Neural cell (in vitro differentiated cells): ENCODE measurements around the gene CBFA2T3. TPM values are rescaled to one million over a fixed set of nuclear protein-coding genes. Genes with fewer than 3 reads are reported as not detected.

ENCODE experiments used
- H2AFZ ChIP-seq: fragments of 200-600, 300-800 bp; sonication (generic), shearing (Covaris generic); 2 replicates; pipeline ENCODE4 v1.6.0; 2014; ENCODE audit warnings: low read depth, mild to moderate bottlenecking, antibody characterized with exemption, low read length, moderate library complexity
- H3F3A ChIP-seq: fragments of 200-600 bp; shearing (Covaris generic); 2 replicates; pipeline ENCODE4 v1.6.1; 2016; ENCODE audit warnings: mild to moderate bottlenecking, moderate library complexity, mixed read lengths, antibody characterized with exemption, low read length; ENCODE audit not compliant: insufficient read depth, poor library complexity, severe bottlenecking
- H3K27ac ChIP-seq: fragments of 200-600, 300-800 bp; sonication (generic), shearing (Covaris generic); 2 replicates; pipeline ENCODE4 v1.5.1; 2014; ENCODE audit warnings: mild to moderate bottlenecking, low read length, moderate library complexity
- H3K27me3 ChIP-seq: fragments of 300-800, 200-600 bp; sonication (generic), shearing (Covaris generic); 2 replicates; pipeline ENCODE4 v1.6.0; 2014; ENCODE audit warnings: mild to moderate bottlenecking, low read depth, low read length, moderate library complexity; ENCODE audit not compliant: insufficient read depth
- H3K36me3 ChIP-seq: fragments of 300-800, 200-600 bp; sonication (generic), shearing (Covaris generic); 2 replicates; pipeline ENCODE4 v1.5.1; 2014; ENCODE audit warnings: mild to moderate bottlenecking, antibody characterized with exemption, low read length, moderate library complexity; ENCODE audit not compliant: insufficient read depth
- H3K4me2 ChIP-seq: fragments of 300-800, 200-600 bp; sonication (generic), shearing (Covaris generic); 2 replicates; pipeline ENCODE4 v1.6.0; 2014; ENCODE audit warnings: mild to moderate bottlenecking, low read length
- H3K4me3 ChIP-seq: fragments of 300-800, 200-600 bp; sonication (generic), shearing (Covaris generic); 2 replicates; pipeline ENCODE4 v1.5.1; 2014; ENCODE audit warnings: mild to moderate bottlenecking, low read length, moderate library complexity
- H3K79me2 ChIP-seq: fragments of 200-600 bp; shearing (Covaris generic); replicated peaks from 2 replicates; pipeline ENCODE4 v1.6.0; 2014; ENCODE audit warnings: mild to moderate bottlenecking, low read length, moderate library complexity; ENCODE audit not compliant: insufficient read depth
- H3K9ac ChIP-seq: fragments of 300-800, 200-600 bp; sonication (generic), shearing (Covaris generic); 2 replicates; pipeline ENCODE4 v1.6.1; 2016; ENCODE audit warnings: mild to moderate bottlenecking, low read length, mixed read lengths
- H3K9me2 ChIP-seq: fragments of 200-600 bp; shearing (Covaris generic); 2 replicates; pipeline ENCODE4 v1.6.1; 2016; ENCODE audit warnings: mild to moderate bottlenecking, low read length, mixed read lengths; ENCODE audit not compliant: insufficient read depth
- H3K9me3 ChIP-seq: fragments of 200-600, 300-800 bp; sonication (generic), shearing (Covaris generic); 2 replicates; pipeline ENCODE4 v1.6.1; 2016; ENCODE audit warnings: mild to moderate bottlenecking, mixed run types, low read length, moderate library complexity, mixed read lengths
- H4K20me1 ChIP-seq: fragments of 200-600 bp; shearing (Covaris generic); 2 replicates; pipeline ENCODE4 v1.6.1; 2016; ENCODE audit warnings: mild to moderate bottlenecking, mixed run types; ENCODE audit not compliant: insufficient read depth
- CTCF ChIP-seq: fragments of 450-650 bp; IDR thresholded peaks from 2 replicates; pipeline ENCODE4 v1.5.1; 2014; ENCODE audit warnings: antibody characterized with exemption, mild to moderate bottlenecking, moderate library complexity; ENCODE audit not compliant: poor library complexity, severe bottlenecking
- EP300 ChIP-seq: fragments of 450-650 bp; conservative IDR thresholded peaks from 2 replicates; pipeline ENCODE4 v1.6.1; 2014; ENCODE audit warnings: antibody characterized with exemption, mild to moderate bottlenecking, moderate library complexity; ENCODE audit not compliant: poor library complexity, severe bottlenecking
- EZH2 ChIP-seq: fragments of 200-600, 300-800 bp; shearing (Covaris generic), sonication (generic); IDR thresholded peaks from 2 replicates; pipeline ENCODE4 v1.6.1; 2014; ENCODE audit warnings: antibody characterized with exemption, low read length, borderline replicate concordance, mild to moderate bottlenecking; ENCODE audit not compliant: insufficient read depth, poor library complexity, severe bottlenecking
- MXI1 ChIP-seq: fragments of 450-650 bp; conservative IDR thresholded peaks from 2 replicates; pipeline ENCODE4 v1.6.1; 2014; ENCODE audit warnings: antibody characterized with exemption, mild to moderate bottlenecking; ENCODE audit not compliant: poor library complexity, severe bottlenecking
- POLR2AphosphoS5 ChIP-seq: IDR thresholded peaks from 2 replicates; pipeline ENCODE4 v1.6.1; 2012
- RAD21 ChIP-seq: fragments of 450-650 bp; conservative IDR thresholded peaks from 2 replicates; pipeline ENCODE4 v1.6.1; 2014; ENCODE audit warnings: antibody characterized with exemption, mild to moderate bottlenecking, moderate library complexity
- REST ChIP-seq: IDR thresholded peaks from 2 replicates; pipeline ENCODE4 v1.6.1; 2012; ENCODE audit warnings: borderline replicate concordance
- SMC3 ChIP-seq: fragments of 450-650 bp; conservative IDR thresholded peaks from 2 replicates; pipeline ENCODE4 v1.6.1; 2014; ENCODE audit warnings: antibody characterized with exemption, mild to moderate bottlenecking, moderate library complexity; ENCODE audit not compliant: poor library complexity
- TAF1 ChIP-seq: IDR thresholded peaks from 2 replicates; pipeline ENCODE4 v1.6.1; 2012; ENCODE audit warnings: low read depth
- polyA plus RNA-seq: library from polyadenylated mRNA; depleted of rRNA; stranded (reverse); fragments of >200 nt; gene quantifications from 2 replicates; pipeline ENCODE4 v1.2.3, GENCODE V29; 2014

CBFA2T3 gene
- polyA plus RNA-seq, 1 donor from 2014 or later: 2.1 TPM

GRCh38 chr16:88957887-88958577 lies 19.0 kb downstream of the CBFA2T3 start:
- no peaks in the 10 kb centered on the region for H3K27me3 ChIP-seq
- H3K9me2 ChIP-seq: no peaks in the 10 kb centered on the region
- H3K79me2 ChIP-seq: no peaks in the 10 kb centered on the region
- no peaks in the 10 kb centered on the region for H4K20me1 ChIP-seq
- no peak overlapping the region for H3K9ac ChIP-seq
- H2AFZ ChIP-seq: no peak overlapping the region
- no peaks in the 10 kb centered on the region for H3F3A ChIP-seq
- no peak overlapping the region for H3K4me2 ChIP-seq
- TF ChIP-seq CTCF (no peak), EP300 (no peak), POLR2AphosphoS5 (no peak), TAF1 (no peak), SMC3 (no peak), REST (no peak), MXI1 (no peak), EZH2 (no peak), RAD21 (no peak)
- H3K9me3 ChIP-seq: no peaks in the 10 kb centered on the region
- H3K4me3 ChIP-seq: no peak overlapping the region
- H3K36me3 ChIP-seq: no peaks in the 10 kb centered on the region
- H3K27ac ChIP-seq: no peak overlapping the region

GRCh38 chr16:88957433-88957767 lies 19.6 kb downstream of the CBFA2T3 start:
- Histone ChIP-seq H3K9me2 (no peaks in the 10 kb centered on the region), H3F3A (no peaks in the 10 kb centered on the region), H3K4me3 (no peak overlapping the region), H2AFZ (no peak overlapping the region), H3K27ac (no peak overlapping the region), H3K9ac (no peak overlapping the region), H3K36me3 (no peaks in the 10 kb centered on the region), H4K20me1 (no peaks in the 10 kb centered on the region), H3K79me2 (no peaks in the 10 kb centered on the region), H3K27me3 (no peaks in the 10 kb centered on the region), H3K9me3 (no peaks in the 10 kb centered on the region), H3K4me2 (no peak overlapping the region)
- no peak for TF ChIP-seq CTCF
- TF ChIP-seq REST: no peak
- TF ChIP-seq MXI1: no peak
- no peak for TF ChIP-seq TAF1
- TF ChIP-seq RAD21: no peak
- no peak for TF ChIP-seq EZH2
- TF ChIP-seq POLR2AphosphoS5: no peak
